IPS-18a (cell line): ENCODE data around the gene ATG16L1.

Experiments used
- H3K27ac ChIP-seq: one replicate; pipeline ENCODE4 v1.5.1; 2013; ENCODE audit warnings: low read length
- H3K27me3 ChIP-seq: one replicate; pipeline ENCODE4 v1.6.1; 2013; ENCODE audit warnings: mild to moderate bottlenecking, low read length; ENCODE audit not compliant: control insufficient read depth, insufficient read depth
- H3K36me3 ChIP-seq: one replicate; pipeline ENCODE4 v1.6.1; 2013; ENCODE audit warnings: low read depth, low read length; ENCODE audit not compliant: control insufficient read depth
- H3K4me1 ChIP-seq: one replicate; pipeline ENCODE4 v1.6.1; 2013; ENCODE audit warnings: low read depth, low read length; ENCODE audit not compliant: control insufficient read depth
- H3K4me3 ChIP-seq: one replicate; pipeline ENCODE4 v1.5.1; 2013; ENCODE audit warnings: low read length
- H3K9ac ChIP-seq: one replicate; pipeline ENCODE4 v1.6.1; 2013; ENCODE audit warnings: mild to moderate bottlenecking, low read length, moderate library complexity
- H3K9me3 ChIP-seq: one replicate; pipeline ENCODE4 v1.6.1; 2013; ENCODE audit warnings: low read depth, low read length; ENCODE audit not compliant: control insufficient read depth

The ATG16L1 gene

GRCh38 chr2:233341296-233341695 is 89.8 kb downstream of the ATG16L1 start:
- no peak overlapping the region for H3K9ac ChIP-seq
- no peaks in the 10 kb centered on the region for H3K9me3 ChIP-seq
- H3K27ac ChIP-seq: no peak overlapping the region
- H3K36me3 ChIP-seq: no peaks in the 10 kb centered on the region
- H3K4me1 ChIP-seq: no peaks in the 10 kb centered on the region
- no peak overlapping the region for H3K4me3 ChIP-seq
- H3K27me3 ChIP-seq: no peaks in the 10 kb centered on the region

GRCh38 chr2:233342301-233342700 is 90.8 kb downstream of the ATG16L1 start:
- Histone ChIP-seq H3K36me3 (no peaks in the 10 kb centered on the region), H3K4me3 (no peak overlapping the region), H3K27me3 (no peaks in the 10 kb centered on the region), H3K27ac (no peak overlapping the region), H3K4me1 (no peaks in the 10 kb centered on the region), H3K9ac (no peak overlapping the region), H3K9me3 (no peaks in the 10 kb centered on the region)

- H3K9ac ChIP-seq: no peak overlapping the region
- no peak overlapping the region for H3K27ac ChIP-seq
- H3K27me3 ChIP-seq: no peaks in the 10 kb centered on the region
- no peaks in the 10 kb centered on the region for H3K4me1 ChIP-seq
- H3K9me3 ChIP-seq: no peaks in the 10 kb centered on the region
- H3K4me3 ChIP-seq: no peak overlapping the region
- H3K36me3 ChIP-seq: no peaks in the 10 kb centered on the region
Observed at GRCh38 chr2:233343171-233343705, 91.8 kb downstream of the ATG16L1 start.
